Measurements from ENCODE around the gene NRCAM. TPM values are rescaled to one million over a fixed set of nuclear protein-coding genes. Genes with fewer than 3 reads are reported as not detected.

The NRCAM gene
- total and polyA plus RNA-seq, 4 donors: 0.17 to 3.2 (median 0.64) TPM

GRCh38 chr7:108367946-108368345 lies 88.3 kb downstream of the NRCAM start (continued):
- TF ChIP-seq MAX (IDR thresholded peaks at IDR 0.05): no peak

- no peak for DNase-seq (ENCODE audit: low spot score)
- TF ChIP-seq CTCF (IDR thresholded peaks at IDR 0.05; ENCODE audit: low read depth, low read length, missing input control) (no peak), RXRA (IDR thresholded peaks at IDR 0.05) (no peak), FOXA1 (IDR thresholded peaks at IDR 0.05) (no peak), HNF4A (conservative IDR thresholded peaks at IDR 0.05) (no peak)
- H3K4me3 ChIP-seq (ENCODE audit: low read depth in 1 of 3, low read length in 3 of 3): no peak overlapping the region
These were observed 88.9 kb downstream of the NRCAM start for GRCh38 chr7:108367314-108367713.

GRCh38 chr7:108363659-108364058 lies 92.6 kb downstream of the NRCAM start:
- Histone ChIP-seq H3K4me1 (ENCODE audit: control insufficient read depth in 4 of 4, insufficient read depth in 4 of 4, low read length in 3 of 4) (peaks cover 0 to 3% (median 0%) of the 10 kb centered on the region in 4 donors), H3K27ac (ENCODE audit: low read depth in 1 of 2, low read length in 2 of 2) (no peak overlapping the region), H3K9me3 (ENCODE audit: control insufficient read depth in 4 of 4, low read length in 3 of 4) (no peaks in the 10 kb centered on the region), H3K36me3 (ENCODE audit: control insufficient read depth in 4 of 4, insufficient read depth in 3 of 4, low read depth in 1 of 4, low read length in 3 of 4) (no peaks in the 10 kb centered on the region), H3K4me3 (ENCODE audit: low read depth in 1 of 3, low read length in 3 of 3) (no peak overlapping the region), H3K27me3 (ENCODE audit: control insufficient read depth in 4 of 4, insufficient read depth in 4 of 4, low read length in 3 of 4) (no peaks in the 10 kb centered on the region), H3K9ac (ENCODE audit: low read depth in 1 of 2, low read length in 2 of 2) (no peak overlapping the region)
- TF ChIP-seq FOXA2 (IDR thresholded peaks at IDR 0.05) (no peak), JUND (IDR thresholded peaks at IDR 0.05) (no peak), ATF3 (IDR thresholded peaks at IDR 0.05) (no peak)
- DNase-seq (ENCODE audit: low spot score): no peak

More at GRCh38 chr7:108367314-108367713, 88.9 kb downstream of the NRCAM start:
- no peak overlapping the region for H3K27ac ChIP-seq (ENCODE audit: low read depth in 1 of 2, low read length in 2 of 2)
- no peaks in the 10 kb centered on the region for H3K36me3 ChIP-seq (ENCODE audit: control insufficient read depth in 4 of 4, insufficient read depth in 3 of 4, low read depth in 1 of 4, low read length in 3 of 4)
- no peaks in the 10 kb centered on the region for H3K9me3 ChIP-seq (ENCODE audit: control insufficient read depth in 4 of 4, low read length in 3 of 4)
- no peak overlapping the region for H3K9ac ChIP-seq (ENCODE audit: low read depth in 1 of 2, low read length in 2 of 2)
- no peaks in the 10 kb centered on the region for H3K4me1 ChIP-seq (ENCODE audit: control insufficient read depth in 4 of 4, insufficient read depth in 4 of 4, low read length in 3 of 4)
- no peaks in the 10 kb centered on the region for H3K27me3 ChIP-seq (ENCODE audit: control insufficient read depth in 4 of 4, insufficient read depth in 4 of 4, low read length in 3 of 4)

- Histone ChIP-seq H3K4me1 (ENCODE audit: control insufficient read depth in 4 of 4, insufficient read depth in 4 of 4, low read length in 3 of 4) (peaks cover 0 to 8% (median 0%) of the 10 kb centered on the region in 4 donors), H3K4me3 (ENCODE audit: low read depth in 1 of 3, low read length in 3 of 3) (no peak overlapping the region), H3K9me3 (ENCODE audit: control insufficient read depth in 4 of 4, low read length in 3 of 4) (no peaks in the 10 kb centered on the region), H3K36me3 (ENCODE audit: control insufficient read depth in 4 of 4, insufficient read depth in 3 of 4, low read depth in 1 of 4, low read length in 3 of 4) (no peaks in the 10 kb centered on the region), H3K9ac (ENCODE audit: low read depth in 1 of 2, low read length in 2 of 2) (no peak overlapping the region), H3K27ac (ENCODE audit: low read depth in 1 of 2, low read length in 2 of 2) (no peak overlapping the region), H3K27me3 (ENCODE audit: control insufficient read depth in 4 of 4, insufficient read depth in 4 of 4, low read length in 3 of 4) (no peaks in the 10 kb centered on the region)
- TF ChIP-seq MAX (IDR thresholded peaks at IDR 0.05) (no peak), FOXA1 (IDR thresholded peaks at IDR 0.05) (no peak), RAD21 (IDR thresholded peaks at IDR 0.05) (no peak), GABPA (IDR thresholded peaks at IDR 0.05 in 1 of 2, conservative IDR thresholded peaks at IDR 0.05 in 1 of 2) (no peak), ZBTB33 (IDR thresholded peaks at IDR 0.05) (no peak), HNF4A (conservative IDR thresholded peaks at IDR 0.05) (no peak), CTCF (IDR thresholded peaks at IDR 0.05; ENCODE audit: low read depth, low read length, missing input control) (no peak), EGR1 (IDR thresholded peaks at IDR 0.05; ENCODE audit: low read depth in 2 of 2) (no peak), REST (IDR thresholded peaks at IDR 0.05) (no peak)
- WGBS: 81% methylated on average over 2 of the region's 2 CpGs
- DNase-seq (ENCODE audit: low spot score): no peak
These were observed 96.0 kb downstream of the NRCAM start for GRCh38 chr7:108360058-108360800.

Data from liver (tissue), 9 donors.